Body of pancreas (tissue), 4 donors: ENCODE measurements around the gene GIT1. TPM values are rescaled to one million over a fixed set of nuclear protein-coding genes. Genes with fewer than 3 reads are reported as not detected.

Source experiments
- ATAC-seq: fragments of 150-250 bp; one replicate; pipeline ENCODE4 v1.9.1; 2016
- DNase-seq, 4 donors: peaks; one replicate each; pipeline ENCODE4 v3.0.0-alpha.2; 2019
- H3K27ac ChIP-seq, 4 donors: fragments of 200-600 bp; sonication (generic); 1 replicate in 3 of 4; 2 replicates in 1 of 4; pipeline versions ENCODE4 v1.5.1 to v1.6.1; 2016 to 2019; ENCODE audit warnings: mild to moderate bottlenecking in 1 of 4, mixed read lengths in 1 of 4, moderate library complexity in 1 of 4
- H3K27me3 ChIP-seq, 2 donors: fragments of 200-600 bp; sonication (generic); one replicate each; pipeline ENCODE4 v1.6.0; 2016; ENCODE audit warnings: mild to moderate bottlenecking in 1 of 2
- H3K36me3 ChIP-seq, 2 donors: fragments of 200-600 bp; sonication (generic); replicated peaks in 1 of 2; 2 replicates each; pipeline ENCODE4 v1.5.1; 2016; ENCODE audit warnings: low read depth in 2 of 2; ENCODE audit not compliant: insufficient read depth in 1 of 2
- H3K4me1 ChIP-seq: fragments of 200-600 bp; sonication (generic); one replicate; pipeline ENCODE4 v1.6.0; 2016
- H3K4me3 ChIP-seq, 2 donors: fragments of 200-600 bp; sonication (generic); 1 replicate in 1 of 2; 2 replicates in 1 of 2; pipeline ENCODE4 v1.5.1; 2016 to 2019
- H3K9me3 ChIP-seq, 3 donors: fragments of 200-600 bp; sonication (generic); 1 replicate in 2 of 3; 2 replicates in 1 of 3; pipeline ENCODE4 v1.5.1; 2016
- CTCF ChIP-seq, 7 experiments: fragments of 450-650 bp in 4 of 7; fragments of 200-600 bp in 3 of 7; sonication (generic) in 3 of 7; IDR thresholded peaks; one replicate each; pipeline ENCODE4 v1.5.1; 2016 to 2019; ENCODE audit warnings: antibody characterized with exemption in 7 of 7
- POLR2A ChIP-seq, 3 donors: fragments of 450-650 bp; IDR thresholded peaks; one replicate each; pipeline ENCODE4 v1.6.1; 2016; ENCODE audit warnings: antibody characterized with exemption in 3 of 3, mild to moderate bottlenecking in 2 of 3
- WGBS, 2 donors: methylation state at CpG; one replicate each; pipeline ENCODE4 v1.1.5; 2017; 5-methylcytosine and 5-hydroxymethylcytosine counted together
- intact Hi-C: fragments of 100-400 bp; cut with DNase I; formaldehyde crosslinking; loops from one replicate; pipeline ENCODE4 v1.15.1; 2023
- total RNA-seq, 2 donors: library from RNA; depleted of rRNA; stranded (reverse); fragments of >200 nt; gene quantifications; one replicate each; pipeline ENCODE4 v1.1.0, GENCODE V29; 2016

GIT1 gene
- total RNA-seq, 2 donors from 2014 or later = 26.7 to 34.3 TPM

- ATAC-seq (no peak), DNase-seq (no peak)
- H3K27me3 ChIP-seq = no peaks in the 10 kb centered on the region
- H3K9me3 ChIP-seq = no peaks in the 10 kb centered on the region
- WGBS, 2 donors = 77 to 85% methylated on average over 5 to 13 of the region's 13 CpGs
- H3K4me3 ChIP-seq = no peak overlapping the region
- intact Hi-C loops = no loop called here
- no peak for TF ChIP-seq CTCF (IDR thresholded peaks at IDR 0.05)
- no peak for TF ChIP-seq POLR2A (IDR thresholded peaks at IDR 0.05)
- H3K4me1 ChIP-seq = peaks cover 14% of the 10 kb centered on the region
- H3K27ac ChIP-seq = no peak overlapping the region
- no peaks in the 10 kb centered on the region for H3K36me3 ChIP-seq
These were observed 8.1 kb upstream of the GIT1 start for GRCh38 chr17:29597361-29598172.

GRCh38 chr17:29596811-29597210 is 7.4 kb upstream of the GIT1 start:
- Histone ChIP-seq H3K27me3 (no peaks in the 10 kb centered on the region), H3K4me1 (peaks cover 21% of the 10 kb centered on the region), H3K9me3 (no peaks in the 10 kb centered on the region), H3K36me3 (no peaks in the 10 kb centered on the region), H3K27ac (no peak overlapping the region), H3K4me3 (no peak overlapping the region)
- intact Hi-C loops = no loop called here
- WGBS, 2 donors = 74 to 92% methylated on average over 2 to 9 of the region's 9 CpGs
- TF ChIP-seq POLR2A (IDR thresholded peaks at IDR 0.05) (no peak), CTCF (IDR thresholded peaks at IDR 0.05) (no peak)
- no peak for ATAC-seq
- no peak for DNase-seq

- Histone ChIP-seq H3K36me3 (no peaks in the 10 kb centered on the region), H3K27me3 (no peaks in the 10 kb centered on the region), H3K9me3 (no peaks in the 10 kb centered on the region), H3K4me1 (peaks cover 28% of the 10 kb centered on the region), H3K4me3 (no peak overlapping the region), H3K27ac (no peak overlapping the region)
- WGBS, 2 donors = 70 to 89% methylated on average over 3 to 12 of the region's 12 CpGs
- ATAC-seq (no peak), DNase-seq (peak in 1 of 4 donors; percentile 9)
- TF ChIP-seq POLR2A (IDR thresholded peaks at IDR 0.05) = no peak
- TF ChIP-seq CTCF (IDR thresholded peaks at IDR 0.05) = no peak
- intact Hi-C loops = no loop called here
These were observed 6.7 kb upstream of the GIT1 start for GRCh38 chr17:29595943-29596774.

GRCh38 chr17:29595107-29595942 is 5.9 kb upstream of the GIT1 start:
- H3K27ac ChIP-seq = no peak overlapping the region
- H3K9me3 ChIP-seq = no peaks in the 10 kb centered on the region
- no peak overlapping the region for H3K4me3 ChIP-seq
- H3K4me1 ChIP-seq = peaks cover 36% of the 10 kb centered on the region
- DNase-seq (peak in 1 of 4 donors; percentile 10), ATAC-seq (no peak)
- intact Hi-C loops = no loop called here
- WGBS, 2 donors = 80 to 85% methylated on average over 3 to 7 of the region's 7 CpGs
- TF ChIP-seq CTCF (IDR thresholded peaks at IDR 0.05) (no peak), POLR2A (IDR thresholded peaks at IDR 0.05) (no peak)
- no peaks in the 10 kb centered on the region for H3K27me3 ChIP-seq
- H3K36me3 ChIP-seq = no peaks in the 10 kb centered on the region
